A549 (cell line): ENCODE data around the gene ARHGAP22.

Experiments used
- CTCF ChIP-seq: fragments of >200 bp; sonication (Bioruptor Twin); formaldehyde crosslinking; IDR thresholded peaks from 3 replicates; pipeline ENCODE4 v1.5.1; 2016
- HDAC2 ChIP-seq: fragments of 200-600 bp; sonication (generic); IDR thresholded peaks from 2 replicates; pipeline ENCODE4 v1.6.1; 2016
- MAX ChIP-seq: IDR thresholded peaks from 2 replicates; pipeline ENCODE4 v1.6.1; 2012
- MYC ChIP-seq: IDR thresholded peaks from 2 replicates; pipeline ENCODE4 v1.6.1; 2012; ENCODE audit warnings: mild to moderate bottlenecking, inconsistent platforms, low read length, improper control_type of control experiment, borderline replicate concordance
- NFE2L2 ChIP-seq: fragments of 150-350 bp; conservative IDR thresholded peaks from 2 replicates; pipeline ENCODE4 v1.6.1; 2014; ENCODE audit warnings: low read length
- POLR2A ChIP-seq: IDR thresholded peaks from 2 replicates; pipeline ENCODE4 v1.6.1; 2012; ENCODE audit warnings: mild to moderate bottlenecking, low read length
- RCOR1 ChIP-seq: fragments of 150-350 bp; IDR thresholded peaks from 2 replicates; pipeline ENCODE4 v1.6.1; 2014; ENCODE audit warnings: antibody characterized with exemption, low read length, low read depth
- REST ChIP-seq: fragments of 200-600 bp; sonication (generic); IDR thresholded peaks from 2 replicates; pipeline ENCODE4 v1.6.1; 2016; ENCODE audit warnings: antibody characterized with exemption, mild to moderate bottlenecking, moderate library complexity
- USF2 ChIP-seq: fragments of 450-650 bp; IDR thresholded peaks from 2 replicates; pipeline ENCODE4 v1.6.1; 2014; ENCODE audit warnings: antibody characterized with exemption
- ZNF302 ChIP-seq: fragments of 250-450 bp; sonication (Bioruptor Pico); IDR thresholded peaks from 2 replicates; pipeline ENCODE4 v1.9.0; 2021; ENCODE audit warnings: inconsistent platforms, mild to moderate bottlenecking, moderate library complexity

GRCh38 chr10:48458662-48459048 is 146.2 kb downstream of the ARHGAP22 start:
- TF ChIP-seq POLR2A = no peak
- no peak for TF ChIP-seq MYC
- no peak for TF ChIP-seq NFE2L2
- no peak for TF ChIP-seq CTCF
- no peak for TF ChIP-seq ZNF302 (CRISPR knock-in tag)
- TF ChIP-seq USF2 = no peak
- TF ChIP-seq RCOR1 = no peak
- TF ChIP-seq REST = no peak
- TF ChIP-seq MAX = no peak
- no peak for TF ChIP-seq HDAC2
